GM21526 (cell line): Measurements from ENCODE around the gene TNK1.
A peak's percentile ranks its signal among the peaks of the same experiment; 100 is the strongest.
"Not testable (repeated sequence)": the region's sequence is repeated elsewhere in the genome, so short reads cannot be mapped to it uniquely, and the experiment has no call there.

Experiments
- ATAC-seq: cut with Tn5 transposase; IDR thresholded peaks from one replicate; pipeline ENCODE4 v1.9.1; 2021; ENCODE audit warnings: moderate library complexity; ENCODE audit not compliant: unreplicated experiment, low FRiP score

Gene TNK1

GRCh38 chr17:7354262-7354843 lies 26.5 kb upstream of the TNK1 start:
- no peak for ATAC-seq

GRCh38 chr17:7355053-7355452 lies 25.8 kb upstream of the TNK1 start, which contains the start of gene TMEM95:
Gene TMEM95, plus strand, starts transcription at chr17:7355156. Its CDS starts 49 bp downstream, at chr17:7355205.
- no peak for ATAC-seq

DNA sequence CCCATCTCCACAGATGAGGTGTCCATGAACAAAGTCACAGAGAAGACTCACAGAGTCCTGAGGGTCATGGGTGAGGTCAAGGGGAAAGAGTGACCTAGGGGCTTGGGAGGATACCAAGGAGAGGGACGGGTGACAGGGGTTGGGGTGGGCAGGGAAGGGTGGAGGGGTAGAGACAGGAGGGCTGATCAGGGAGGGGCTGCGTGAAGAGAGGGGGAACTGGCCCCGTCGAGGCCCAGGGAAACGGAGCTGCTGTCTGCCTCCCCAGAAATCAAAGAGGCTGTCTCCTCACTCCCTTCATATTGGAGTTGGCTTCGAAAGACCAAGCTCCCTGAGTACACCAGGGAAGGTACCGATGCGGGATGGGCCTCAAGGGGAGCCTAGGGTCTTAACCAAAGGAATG lies 25.3 kb upstream of the TNK1 start:
- ATAC-seq, result no peak

- no peak for ATAC-seq
Measured at GRCh38 chr17:7356072-7356549, 24.8 kb upstream of the TNK1 start.

DNA sequence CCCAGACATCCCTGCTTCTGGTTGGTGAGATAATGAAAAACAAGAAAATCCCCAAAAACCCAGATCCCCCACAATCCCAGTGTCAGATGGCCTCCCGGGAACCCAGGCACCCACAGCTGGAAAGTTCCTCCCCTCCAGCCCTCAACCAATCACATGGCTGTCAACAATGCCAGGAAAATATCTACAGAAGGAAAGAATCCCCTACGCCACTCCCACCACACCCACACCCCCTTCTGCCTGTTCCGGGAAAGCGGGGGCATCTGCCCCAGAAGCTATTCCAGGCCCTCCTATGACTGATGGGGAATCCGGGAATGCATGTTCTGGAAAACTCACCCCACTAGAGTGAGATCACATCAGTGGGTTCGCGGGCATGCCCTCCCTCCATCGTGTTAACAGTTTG lies 24.1 kb upstream of the TNK1 start:
- no peak for ATAC-seq

DNA sequence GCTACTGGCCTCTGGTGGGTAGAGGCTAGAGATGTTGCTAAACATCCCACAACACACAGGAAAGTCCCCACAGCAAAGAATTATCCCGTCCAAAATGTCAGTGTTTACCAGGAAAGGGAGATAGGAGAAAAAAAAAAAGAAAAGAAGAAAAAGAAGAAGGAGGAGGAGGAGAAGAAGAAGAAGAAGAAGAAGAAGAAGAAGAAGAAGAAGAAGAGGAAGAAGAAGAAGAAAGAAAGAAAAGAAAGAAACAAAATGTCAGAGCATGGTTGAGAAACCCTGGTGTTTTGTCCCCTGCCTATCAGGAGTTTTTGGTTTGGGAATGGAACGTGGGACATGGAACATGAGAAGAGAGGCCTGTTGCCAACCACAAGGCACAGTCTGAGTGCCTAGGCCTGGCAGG lies 23.5 kb upstream of the TNK1 start:
- no peak for ATAC-seq

DNA sequence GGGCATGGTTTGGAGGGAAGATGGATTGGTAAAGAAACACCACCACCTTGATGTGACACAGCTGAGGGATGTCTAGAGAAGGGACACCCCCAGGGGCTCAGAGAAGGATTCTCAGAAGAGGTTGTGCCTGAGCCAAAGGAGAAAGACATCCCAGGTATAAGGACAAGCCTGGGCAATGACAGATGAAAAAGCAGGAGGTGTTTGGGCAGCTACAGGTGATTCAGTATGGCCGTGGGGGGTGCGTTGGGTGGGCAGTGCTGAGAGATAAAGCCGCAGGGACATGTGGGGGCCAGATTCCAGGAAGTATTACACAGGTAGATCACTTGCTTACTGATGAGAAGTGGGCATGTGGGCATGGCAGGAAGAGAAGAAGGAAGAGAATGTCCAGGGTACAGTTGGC lies 19.0 kb upstream of the TNK1 start:
- no peak for ATAC-seq

DNA sequence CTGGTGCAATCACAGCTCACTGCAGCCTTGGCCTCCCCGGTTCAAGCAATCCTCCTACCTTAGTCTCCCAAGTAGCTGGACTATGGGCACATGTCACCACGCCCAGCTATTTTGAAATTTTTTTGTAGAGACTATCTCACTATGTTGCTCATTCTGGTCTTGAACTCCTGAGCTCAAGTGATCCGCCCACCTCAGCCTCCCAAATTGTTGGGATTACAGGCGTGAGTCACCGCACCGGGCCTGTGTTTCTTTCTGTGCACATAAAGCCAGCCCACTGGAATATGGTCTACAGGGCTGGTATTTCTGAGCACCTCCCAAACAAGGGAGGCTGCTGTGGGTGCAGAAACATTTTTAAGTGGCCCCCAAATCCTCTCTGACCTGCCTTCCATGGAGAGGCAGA lies 17.6 kb upstream of the TNK1 start:
- ATAC-seq, result no peak

DNA sequence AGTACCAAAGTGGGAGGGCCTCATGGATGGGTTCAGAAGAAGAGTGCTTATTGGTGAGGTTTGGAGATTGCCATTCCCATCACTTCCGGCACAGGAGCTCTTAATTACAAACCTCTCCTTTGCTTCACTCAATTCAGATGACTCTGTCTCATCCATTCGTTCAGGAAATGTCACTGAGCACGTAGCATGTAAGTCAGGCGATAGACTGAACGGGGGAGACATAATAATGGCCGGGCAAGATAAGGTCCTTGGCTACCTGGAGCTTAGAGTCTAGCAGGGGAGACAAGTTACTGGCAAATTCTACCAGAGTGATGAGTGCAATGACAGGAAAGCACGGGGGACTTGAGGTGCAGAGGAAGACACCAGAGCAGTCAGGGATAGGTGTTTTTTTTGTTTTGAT lies 14.9 kb upstream of the TNK1 start:
- ATAC-seq, result not testable (repeated sequence)

GRCh38 chr17:7367083-7367482 lies 13.8 kb upstream of the TNK1 start:
- ATAC-seq, result no peak

DNA sequence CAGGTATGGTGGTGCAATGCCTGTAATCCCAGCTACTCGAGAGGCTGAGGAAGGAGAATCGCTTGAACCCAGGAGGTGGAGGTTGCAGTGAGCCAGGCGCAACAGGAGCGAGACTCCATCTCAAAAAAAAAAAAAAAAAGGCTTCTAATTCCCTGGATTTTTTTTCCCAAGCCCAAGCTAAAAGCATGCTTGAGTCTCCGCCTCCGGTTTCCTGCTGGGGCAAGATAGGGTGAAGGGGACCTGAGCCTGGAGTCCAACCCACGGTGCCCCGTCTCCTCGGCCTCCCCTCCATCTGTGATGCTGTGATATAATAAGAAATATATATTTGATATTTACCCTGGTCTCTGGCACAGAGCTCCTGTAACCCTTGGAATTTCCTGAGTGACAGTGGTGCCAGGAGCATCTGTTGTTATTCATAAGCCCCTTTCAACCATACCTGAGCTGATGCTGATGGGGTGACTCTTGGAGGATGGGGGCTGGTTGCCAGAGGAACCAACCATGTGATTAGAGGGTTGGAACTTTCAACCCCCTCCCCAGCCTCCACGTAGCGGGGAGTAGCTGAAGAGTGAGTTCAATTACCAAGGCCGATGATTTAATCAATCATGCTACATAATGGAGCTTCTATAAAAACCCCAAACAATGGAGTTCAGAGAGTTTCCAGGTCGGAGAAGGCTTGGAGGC lies 12.8 kb upstream of the TNK1 start:
- ATAC-seq, result no peak

DNA sequence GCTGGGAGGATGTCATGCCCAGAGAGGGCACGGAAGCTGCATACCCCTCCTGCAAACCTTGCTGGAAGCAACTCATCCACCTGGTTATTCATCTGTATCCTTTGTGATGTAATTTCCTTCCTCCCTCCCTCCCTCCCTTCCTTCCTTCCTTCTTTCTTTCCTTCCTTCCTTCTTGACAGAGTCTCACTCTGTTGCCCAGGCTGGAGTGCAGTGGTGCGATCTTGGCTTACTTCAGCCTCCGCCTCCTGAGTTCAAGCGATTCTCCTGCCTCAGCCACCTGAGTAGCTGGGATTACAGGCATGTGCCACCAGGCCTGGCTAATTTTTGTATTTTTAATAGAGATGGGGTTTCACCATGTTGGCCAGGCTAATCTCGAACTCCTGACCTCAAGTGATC lies 12.3 kb upstream of the TNK1 start:
- not testable (repeated sequence) for ATAC-seq

DNA sequence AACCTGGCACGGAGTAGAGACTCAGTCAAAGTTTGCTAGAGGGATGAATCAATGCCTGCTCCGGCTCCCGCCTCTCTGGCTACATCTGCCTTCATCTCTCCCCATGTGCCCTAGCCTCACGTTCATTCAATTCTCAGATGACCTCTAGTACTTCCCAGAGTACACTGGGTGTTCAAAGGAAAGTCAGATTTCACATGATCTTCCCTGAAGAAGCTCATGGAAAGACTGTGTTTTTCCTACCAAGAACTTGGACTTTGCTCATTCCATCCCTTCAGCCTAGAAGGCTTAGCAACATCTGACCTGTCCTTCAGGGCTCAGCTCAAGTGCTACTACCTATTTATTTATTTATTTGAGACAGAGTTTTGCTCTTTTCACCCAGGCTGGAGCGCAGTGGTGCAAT lies 11.1 kb upstream of the TNK1 start:
- ATAC-seq, result no peak

DNA sequence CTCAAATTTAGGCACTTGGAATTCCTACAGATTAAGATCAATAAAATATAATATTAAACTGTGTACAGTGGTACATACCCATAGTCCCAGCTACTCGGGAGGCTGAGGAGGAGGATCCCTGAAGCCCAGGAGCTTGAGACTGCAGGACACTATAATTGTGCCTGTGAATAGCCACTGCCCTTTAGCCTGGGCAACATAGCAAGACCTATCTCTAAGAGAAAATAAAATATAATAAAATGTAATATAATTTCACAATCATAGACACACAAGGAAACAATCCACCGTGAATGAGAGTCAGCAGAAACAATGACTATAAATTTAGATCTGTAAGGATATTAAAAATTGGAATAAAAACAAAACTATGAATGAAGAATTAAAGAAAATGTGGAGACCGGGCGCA lies 10.0 kb upstream of the TNK1 start:
- no peak for ATAC-seq

GRCh38 chr17:7374353-7374752 lies 6.5 kb upstream of the TNK1 start:
- ATAC-seq, result no peak

GRCh38 chr17:7379134-7379533 lies 1.8 kb upstream of the TNK1 start:
- ATAC-seq, result no peak

DNA sequence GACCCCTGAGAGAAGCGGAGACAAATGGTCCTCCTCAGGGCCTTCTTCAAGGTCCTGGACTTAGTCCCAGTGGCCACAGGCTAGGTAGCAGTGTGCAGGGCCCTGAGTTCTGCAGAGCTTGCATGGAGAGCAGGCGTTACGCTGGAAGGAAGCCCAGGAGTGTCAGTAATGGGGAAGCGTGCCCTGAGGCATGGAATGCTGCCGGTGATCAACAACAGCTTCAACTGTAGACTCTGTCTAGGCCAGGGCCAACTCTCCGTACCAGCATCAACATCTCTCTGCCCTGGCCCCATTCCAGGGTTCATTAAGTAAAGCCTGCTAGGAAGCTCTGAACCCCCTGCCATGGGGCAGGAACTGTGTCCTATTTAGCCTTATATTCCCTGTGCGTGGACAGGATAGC lies 568 bp upstream of the TNK1 start:
- no peak for ATAC-seq

DNA sequence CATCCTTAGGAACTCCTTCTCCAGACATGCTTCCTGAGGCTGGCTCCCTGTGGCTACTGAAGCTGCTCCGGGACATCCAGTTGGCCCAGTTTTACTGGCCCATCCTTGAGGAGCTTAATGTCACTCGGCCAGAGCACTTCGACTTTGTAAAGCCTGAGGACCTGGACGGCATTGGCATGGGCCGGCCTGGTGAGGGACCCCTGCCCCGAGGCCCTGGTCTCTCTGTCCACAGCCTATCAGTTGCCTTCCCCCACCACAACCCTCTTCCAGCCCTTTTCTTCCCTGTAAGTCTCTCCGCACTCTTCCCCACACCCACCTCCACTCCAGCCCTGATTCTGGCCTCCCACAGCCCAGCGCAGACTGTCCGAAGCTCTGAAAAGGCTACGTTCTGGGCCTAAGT lies 2.0 kb downstream of the TNK1 start:
- ATAC-seq, result no peak

DNA sequence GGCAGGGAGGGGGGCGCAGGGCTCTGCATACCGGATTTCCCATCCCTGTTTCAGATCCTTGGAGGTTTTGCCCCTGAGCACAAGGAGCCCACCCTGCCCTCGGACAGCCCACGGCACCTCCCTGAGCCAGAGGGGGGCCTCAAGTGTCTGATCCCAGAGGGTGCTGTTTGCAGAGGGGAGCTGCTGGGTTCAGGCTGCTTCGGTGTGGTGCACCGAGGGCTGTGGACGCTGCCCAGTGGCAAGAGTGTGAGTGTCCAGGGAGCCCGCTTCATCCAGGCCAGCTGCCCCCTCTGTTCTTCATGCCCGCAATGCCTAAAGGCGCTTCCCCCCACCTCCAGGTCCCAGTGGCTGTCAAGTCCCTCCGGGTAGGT lies 2.5 kb downstream of the TNK1 start:
- no peak for ATAC-seq

GRCh38 chr17:7383742-7384488 lies 3.0 kb downstream of the TNK1 start:
- ATAC-seq, result peak; percentile 62

- ATAC-seq, result no peak
Measured at GRCh38 chr17:7384489-7385081, 3.7 kb downstream of the TNK1 start.
